Ishikawa (cell line): Measurements from ENCODE around the gene SEMA4F.

Source experiments
- CEBPB ChIP-seq: IDR thresholded peaks from 2 replicates; pipeline ENCODE4 v1.6.1; 2012
- EP300 ChIP-seq: IDR thresholded peaks from 2 replicates; pipeline ENCODE4 v1.6.1; 2012; ENCODE audit warnings: borderline replicate concordance
- NFIC ChIP-seq: IDR thresholded peaks from 2 replicates; pipeline ENCODE4 v1.6.1; 2012
- REST ChIP-seq: IDR thresholded peaks from 2 replicates; pipeline ENCODE4 v1.6.1; 2012; ENCODE audit warnings: low read depth, mild to moderate bottlenecking
- TAF1 ChIP-seq: IDR thresholded peaks from 2 replicates; pipeline ENCODE4 v1.6.1; 2012; ENCODE audit warnings: low read depth, mild to moderate bottlenecking
- TCF12 ChIP-seq: IDR thresholded peaks from 2 replicates; pipeline ENCODE4 v1.6.1; 2012; ENCODE audit warnings: low read depth
- TEAD4 ChIP-seq: IDR thresholded peaks from 2 replicates; pipeline ENCODE4 v1.6.1; 2012

GRCh38 chr2:74646834-74647482 is 7.1 kb upstream of the SEMA4F start:
- TF ChIP-seq CEBPB = no peak
- TF ChIP-seq NFIC = no peak
- TF ChIP-seq TEAD4 = no peak
- no peak for TF ChIP-seq REST
- TF ChIP-seq TCF12 = no peak
- no peak for TF ChIP-seq EP300
- TF ChIP-seq TAF1 = no peak
